ENCODE measurements around the gene MBD6. TPM values are rescaled to one million over a fixed set of nuclear protein-coding genes. Genes with fewer than 3 reads are reported as not detected.

Gene MBD6
- polyA plus RNA-seq, 2 of the 4 experiments (the other 2 are of a cell fraction), result 4.6 to 24.2 TPM

- TF ChIP-seq POLR2AphosphoS2 (conservative IDR thresholded peaks at IDR 0.05; ENCODE audit: low read length) (no peak), PHF8 (IDR thresholded peaks at IDR 0.05; ENCODE audit: borderline replicate concordance, low read depth) (no peak), CHD4 (IDR thresholded peaks at IDR 0.05; ENCODE audit: borderline replicate concordance) (no peak), RAD21 (conservative IDR thresholded peaks at IDR 0.05 in 1 of 2, IDR thresholded peaks at IDR 0.05 in 1 of 2) (no peak), JUN (IDR thresholded peaks at IDR 0.05) (no peak), TP53 (CRISPR knock-in tag; IDR thresholded peaks at IDR 0.05) (no peak), ZNF302 (CRISPR knock-in tag; IDR thresholded peaks at IDR 0.05) (no peak), BHLHE40 (IDR thresholded peaks at IDR 0.05; ENCODE audit: low read depth, low read length) (no peak), SREBF2 (IDR thresholded peaks at IDR 0.05) (no peak), CEBPB (IDR thresholded peaks at IDR 0.05) (no peak)
Observed at GRCh38 chr12:57496822-57497221, 25.8 kb upstream of the MBD6 start (continued).

DNA sequence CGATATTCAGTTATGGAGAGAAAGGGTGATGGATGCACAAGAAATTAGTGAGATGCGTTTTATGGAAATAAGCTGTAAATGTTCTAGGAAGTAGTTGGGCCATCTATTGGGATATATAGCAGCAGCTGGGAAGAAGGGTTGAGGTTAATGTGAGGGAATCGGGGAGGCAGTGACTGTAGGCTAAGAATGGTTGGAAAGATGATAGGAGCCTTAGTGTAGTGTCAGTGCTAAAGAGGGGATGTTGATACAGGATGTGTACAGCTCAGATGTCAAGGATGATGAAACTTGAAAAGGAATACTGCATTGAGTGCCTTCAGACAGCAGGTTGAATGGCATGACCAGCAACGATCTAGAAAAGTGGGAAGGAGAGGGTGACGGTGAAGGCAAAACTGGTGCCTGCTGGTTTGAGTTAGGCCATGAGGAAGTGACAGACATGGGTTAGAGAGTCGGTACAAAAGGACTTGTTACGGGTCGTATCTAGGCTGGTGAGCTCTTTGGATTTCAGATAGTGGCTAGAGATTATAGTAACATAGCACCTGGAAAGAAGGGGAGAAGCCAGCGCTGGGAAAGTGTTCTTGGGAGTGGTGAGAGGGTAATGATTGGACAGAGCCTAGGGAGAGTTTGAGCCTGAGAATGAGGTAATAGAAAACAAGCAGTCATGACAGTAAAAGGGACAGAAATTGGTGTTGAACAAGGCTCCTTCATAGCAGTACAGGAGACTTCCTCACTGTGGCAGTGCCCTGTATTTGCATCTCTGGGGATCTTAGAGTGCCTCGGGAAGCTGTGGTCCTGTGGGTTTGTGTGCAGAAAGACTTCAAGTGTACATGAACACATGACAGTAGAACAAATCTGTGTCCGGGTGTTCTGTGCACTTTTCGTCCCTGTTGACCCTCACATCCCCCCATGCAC, 25.1 kb upstream of the MBD6 start:
- Histone ChIP-seq H3K4me2 (no peak overlapping the region), H3K4me3 (no peak overlapping the region), H3K4me1 (no peaks in the 10 kb centered on the region), H3K9me3 (no peaks in the 10 kb centered on the region), H3K27ac (no peak overlapping the region)
- FAIRE-seq (no peak), DNase-seq (ENCODE audit: low read depth in 1 of 2, low spot score in 1 of 2) (no peak), ATAC-seq (peak; percentile 45 to 61; a peak in 3 of 6 replicates)
- CTCF ChIA-PET, result interaction anchor here (0.8 to 1.2 kb wide), 6 partner anchors 17 to 72 kb away, joined by 3 read pairs; no protein-coding TSS in a partner anchor
- 93% methylated on average over 12 of the region's 12 CpGs for WGBS (ENCODE audit: missing lambda C conversion rate)
- TF ChIP-seq JUNB (IDR thresholded peaks at IDR 0.05) (no peak), EHMT2 (IDR thresholded peaks at IDR 0.05; ENCODE audit: low read depth) (no peak), EHF (CRISPR knock-in tag; IDR thresholded peaks at IDR 0.05) (no peak), POLR2A (IDR thresholded peaks at IDR 0.05; ENCODE audit: low read length) (no peak), MAZ (IDR thresholded peaks at IDR 0.05; ENCODE audit: borderline replicate concordance, low read depth, low read length) (no peak), ZFP36 (IDR thresholded peaks at IDR 0.05; ENCODE audit: borderline replicate concordance, partially characterized antibody) (no peak), ZNF302 (CRISPR knock-in tag; IDR thresholded peaks at IDR 0.05) (no peak), MAFK (IDR thresholded peaks at IDR 0.05; ENCODE audit: partially characterized antibody) (no peak), EP300 (IDR thresholded peaks at IDR 0.05) (no peak), HOXB5 (CRISPR knock-in tag; IDR thresholded peaks at IDR 0.05) (no peak), CBX2 (IDR thresholded peaks at IDR 0.05; ENCODE audit: borderline replicate concordance, low read depth) (no peak), MYC (IDR thresholded peaks at IDR 0.05; ENCODE audit: borderline replicate concordance, low read length) (no peak), PHF8 (IDR thresholded peaks at IDR 0.05; ENCODE audit: borderline replicate concordance, low read depth) (no peak), ZSCAN20 (CRISPR knock-in tag; IDR thresholded peaks at IDR 0.05) (no peak)
- TF ChIP-seq, protein P1, sequence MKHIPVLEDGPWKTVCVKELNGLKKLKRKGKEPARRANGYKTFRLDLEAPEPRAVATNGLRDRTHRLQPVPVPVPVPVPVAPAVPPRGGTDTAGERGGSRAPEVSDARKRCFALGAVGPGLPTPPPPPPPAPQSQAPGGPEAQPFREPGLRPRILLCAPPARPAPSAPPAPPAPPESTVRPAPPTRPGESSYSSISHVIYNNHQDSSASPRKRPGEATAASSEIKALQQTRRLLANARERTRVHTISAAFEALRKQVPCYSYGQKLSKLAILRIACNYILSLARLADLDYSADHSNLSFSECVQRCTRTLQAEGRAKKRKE (CRISPR knock-in tag; IDR thresholded peaks at IDR 0.05; ENCODE audit: low read depth), result no peak
- POLR2A ChIA-PET, result no interaction called here

DNA sequence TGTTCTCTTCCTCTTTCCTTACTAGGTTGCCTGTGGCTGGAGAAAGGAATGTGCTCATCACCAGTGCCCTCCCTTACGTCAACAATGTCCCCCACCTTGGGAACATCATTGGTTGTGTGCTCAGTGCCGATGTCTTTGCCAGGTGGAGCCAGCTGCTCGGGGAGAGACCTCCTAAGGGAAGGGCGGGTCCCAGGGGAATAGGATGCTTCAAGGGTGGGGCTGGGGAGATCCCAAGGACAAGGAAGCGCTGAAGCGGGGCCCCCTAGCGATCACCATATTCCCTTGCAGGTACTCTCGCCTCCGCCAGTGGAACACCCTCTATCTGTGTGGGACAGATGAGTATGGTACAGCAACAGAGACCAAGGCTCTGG, 24.5 kb upstream of the MBD6 start:
- Histone ChIP-seq H3K4me2 (no peak overlapping the region), H3K4me1 (no peaks in the 10 kb centered on the region), H3K4me3 (no peak overlapping the region), H3K27ac (no peak overlapping the region), H3K9me3 (no peaks in the 10 kb centered on the region)
- CTCF ChIA-PET, result interaction anchor here (1.2 kb wide), 2 partner anchors 16 to 19 kb away, joined by 3 read pairs; no protein-coding TSS in a partner anchor
- 91% methylated on average over 9 of the region's 9 CpGs for WGBS (ENCODE audit: missing lambda C conversion rate)
- POLR2A ChIA-PET, result no interaction called here
- FAIRE-seq (no peak), DNase-seq (ENCODE audit: low read depth in 1 of 2, low spot score in 1 of 2) (no peak), ATAC-seq (peak; percentile 62 to 68; a peak in 5 of 6 replicates)
- TF ChIP-seq GATA3 (IDR thresholded peaks at IDR 0.05; ENCODE audit: borderline replicate concordance) (no peak), EHF (CRISPR knock-in tag; IDR thresholded peaks at IDR 0.05) (no peak), CHD4 (IDR thresholded peaks at IDR 0.05; ENCODE audit: borderline replicate concordance) (no peak), MAFK (IDR thresholded peaks at IDR 0.05; ENCODE audit: partially characterized antibody) (no peak), RARB (CRISPR knock-in tag; IDR thresholded peaks at IDR 0.05) (no peak), E2F6 (IDR thresholded peaks at IDR 0.05; ENCODE audit: borderline replicate concordance, low read depth) (no peak), RNF2 (IDR thresholded peaks at IDR 0.05; ENCODE audit: borderline replicate concordance, low read depth) (no peak), TFCP2L1 (CRISPR knock-in tag; IDR thresholded peaks at IDR 0.05) (no peak), ESRRA (IDR thresholded peaks at IDR 0.05; ENCODE audit: borderline replicate concordance, low read length) (no peak)
- TF ChIP-seq, protein P2, sequence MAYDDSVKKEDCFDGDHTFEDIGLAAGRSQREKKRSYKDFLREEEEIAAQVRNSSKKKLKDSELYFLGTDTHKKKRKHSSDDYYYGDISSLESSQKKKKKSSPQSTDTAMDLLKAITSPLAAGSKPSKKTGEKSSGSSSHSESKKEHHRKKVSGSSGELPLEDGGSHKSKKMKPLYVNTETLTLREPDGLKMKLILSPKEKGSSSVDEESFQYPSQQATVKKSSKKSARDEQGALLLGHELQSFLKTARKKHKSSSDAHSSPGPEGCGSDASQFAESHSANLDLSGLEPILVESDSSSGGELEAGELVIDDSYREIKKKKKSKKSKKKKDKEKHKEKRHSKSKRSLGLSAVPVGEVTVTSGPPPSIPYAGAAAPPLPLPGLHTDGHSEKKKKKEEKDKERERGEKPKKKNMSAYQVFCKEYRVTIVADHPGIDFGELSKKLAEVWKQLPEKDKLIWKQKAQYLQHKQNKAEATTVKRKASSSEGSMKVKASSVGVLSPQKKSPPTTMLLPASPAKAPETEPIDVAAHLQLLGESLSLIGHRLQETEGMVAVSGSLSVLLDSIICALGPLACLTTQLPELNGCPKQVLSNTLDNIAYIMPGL (CRISPR knock-in tag; IDR thresholded peaks at IDR 0.05; ENCODE audit: borderline replicate concordance), result no peak

Measured in A549 (cell line).